ENCODE measurements around the gene OR8S1.

The OR8S1 gene

GRCh38 chr12:48556631-48557030 lies 31.2 kb downstream of the OR8S1 start:
- no peak for DNase-seq (ENCODE audit: low spot score)

- DNase-seq (ENCODE audit: low spot score), result no peak
Measured at GRCh38 chr12:48557919-48558318, 32.5 kb downstream of the OR8S1 start.

DNA sequence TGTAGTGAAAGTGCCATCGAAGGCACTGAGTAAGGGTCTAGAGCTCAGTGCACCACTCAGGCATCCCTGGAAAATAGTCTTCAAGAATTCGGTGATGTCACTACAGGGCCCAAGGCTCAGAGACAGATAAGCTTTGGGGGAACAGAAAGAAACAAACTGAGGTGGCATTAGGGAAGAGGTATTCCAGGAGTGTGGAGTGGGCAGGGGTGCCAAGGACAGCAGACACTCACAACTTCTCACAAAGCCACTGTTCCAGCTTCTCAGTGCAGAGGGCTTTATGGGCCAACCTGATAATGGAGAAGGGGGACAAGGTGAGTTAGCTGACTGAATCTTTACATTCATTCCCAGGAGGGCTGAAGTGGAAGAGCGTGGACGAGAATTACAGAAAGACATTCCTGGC lies 42.3 kb downstream of the OR8S1 start:
- no peak for DNase-seq (ENCODE audit: low spot score)

GRCh38 chr12:48569946-48570345 lies 44.5 kb downstream of the OR8S1 start, which contains the start of gene LALBA:
LALBA (minus strand) TSS chr12:48570046; CDS start chr12:48570020, 26 bp downstream.
- DNase-seq (ENCODE audit: low spot score), result no peak

DNA sequence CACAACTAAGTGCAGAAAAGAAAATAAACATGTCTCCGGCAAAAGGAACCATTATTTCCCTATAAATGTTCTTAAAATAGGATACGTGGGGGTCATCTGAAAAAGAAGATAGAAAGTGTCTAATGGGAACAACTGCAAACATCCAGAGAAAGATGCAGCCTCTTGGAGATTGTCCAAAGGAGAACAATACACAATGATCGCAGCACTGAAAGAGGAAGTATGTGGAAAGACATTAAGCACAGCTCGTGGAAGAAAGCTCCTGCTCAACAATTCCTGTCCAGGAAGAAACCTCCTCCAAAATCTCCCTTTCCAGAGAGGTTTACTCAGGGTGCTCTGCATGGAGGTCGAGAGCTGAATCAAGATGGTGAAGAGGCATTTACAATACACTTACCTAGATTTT lies 46.9 kb downstream of the OR8S1 start:
- DNase-seq (ENCODE audit: low spot score), result no peak
